Mammary epithelial cell (primary cell): ENCODE measurements around the gene STK38.

Source experiments
- CTCF ChIP-seq, 2 donors: IDR thresholded peaks in 1 of 2; conservative IDR thresholded peaks in 1 of 2; 2 replicates each; pipeline ENCODE4 v1.5.1; 2011 to 2012; ENCODE audit warnings: inconsistent platforms in 2 of 2, low read length in 2 of 2, mild to moderate bottlenecking in 2 of 2, control low read depth in 1 of 2, low read depth in 1 of 2; ENCODE audit not compliant: insufficient read depth in 1 of 2; ENCODE audit errors: extremely low read depth in 1 of 2
- EZH2 ChIP-seq: IDR thresholded peaks from 2 replicates; pipeline ENCODE4 v1.6.1; 2012; ENCODE audit warnings: low read length, inconsistent platforms, borderline replicate concordance

- TF ChIP-seq CTCF (conservative IDR thresholded peaks at IDR 0.05 in 1 of 2, IDR thresholded peaks at IDR 0.05 in 1 of 2; ENCODE audit: extremely low read depth in 1 of 2, insufficient read depth in 1 of 2, low read depth in 1 of 2, low read length in 2 of 2) (no peak), EZH2 (no peak)
Observed at GRCh38 chr6:36506611-36507010, 40.7 kb downstream of the STK38 start.
